Anterior cingulate cortex (tissue), 58 donors: ENCODE measurements around the gene SLC36A2.
"Not testable (repeated sequence)": the region's sequence is repeated elsewhere in the genome, so short reads cannot be mapped to it uniquely, and the experiment has no call there.

ENCODE experiments used
- DNase-seq, 58 donors: peaks; one replicate each; lab custom pipeline; 2025; lab: John Stamatoyannopoulos, UW

The SLC36A2 gene

DNA sequence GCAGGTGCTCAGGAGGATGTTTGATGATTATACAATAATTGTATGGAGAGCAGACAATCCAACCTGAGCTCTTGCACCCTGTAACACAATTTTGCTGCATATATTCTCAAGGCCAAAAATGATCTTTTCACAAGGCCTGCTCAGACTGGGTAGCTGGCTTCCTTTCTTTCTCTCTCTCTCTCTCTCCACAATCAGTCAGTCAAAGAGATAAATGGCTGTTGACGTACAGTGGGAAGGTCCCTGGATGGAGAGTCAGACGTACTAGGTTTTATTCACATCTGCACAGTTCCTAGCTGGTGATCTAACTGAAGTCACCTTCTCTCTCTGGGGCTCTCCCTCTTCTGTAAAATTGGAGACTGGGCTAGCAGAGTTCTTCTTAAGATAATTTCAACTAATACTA lies 19.8 kb downstream of the SLC36A2 start:
- no peak for DNase-seq

DNA sequence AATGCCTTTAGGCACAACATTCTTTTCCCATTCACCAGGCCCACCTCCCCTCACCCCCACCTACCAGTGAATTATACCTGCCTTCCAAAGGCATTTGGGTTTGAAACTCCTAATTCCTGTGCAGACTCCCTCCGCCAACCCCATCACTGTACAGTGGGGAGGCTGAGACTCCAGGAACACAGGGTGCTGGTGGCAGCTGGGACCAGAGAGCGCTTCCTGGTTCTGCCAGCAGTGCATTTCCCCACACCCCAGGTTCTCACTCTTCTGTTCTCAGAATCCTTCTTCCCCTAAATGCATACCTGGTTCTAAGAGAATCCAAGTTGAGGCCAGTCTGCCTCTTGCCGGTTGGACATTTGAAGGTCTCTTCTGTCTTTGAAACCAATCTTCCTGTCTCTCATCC lies 21.1 kb downstream of the SLC36A2 start:
- DNase-seq: no peak

DNA sequence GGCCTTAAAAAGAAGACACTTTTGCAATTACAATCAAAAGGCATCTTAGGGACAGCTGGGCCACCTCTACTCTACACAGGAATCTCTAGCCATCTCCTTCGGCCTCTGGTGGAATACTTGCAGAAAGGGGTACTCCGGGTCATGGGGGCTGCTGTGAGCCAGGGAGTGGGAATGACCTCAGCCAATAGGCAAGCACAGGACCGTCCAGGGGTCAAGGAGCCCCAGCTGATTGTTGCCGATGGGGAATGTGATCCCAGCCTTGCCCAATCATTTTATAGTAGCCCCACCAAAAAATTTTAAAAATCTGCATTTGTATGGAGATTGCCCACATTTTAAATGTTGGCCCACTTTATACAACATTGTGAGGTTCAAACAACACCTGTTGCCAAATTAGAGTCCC lies 26.9 kb downstream of the SLC36A2 start:
- no peak for DNase-seq

DNA sequence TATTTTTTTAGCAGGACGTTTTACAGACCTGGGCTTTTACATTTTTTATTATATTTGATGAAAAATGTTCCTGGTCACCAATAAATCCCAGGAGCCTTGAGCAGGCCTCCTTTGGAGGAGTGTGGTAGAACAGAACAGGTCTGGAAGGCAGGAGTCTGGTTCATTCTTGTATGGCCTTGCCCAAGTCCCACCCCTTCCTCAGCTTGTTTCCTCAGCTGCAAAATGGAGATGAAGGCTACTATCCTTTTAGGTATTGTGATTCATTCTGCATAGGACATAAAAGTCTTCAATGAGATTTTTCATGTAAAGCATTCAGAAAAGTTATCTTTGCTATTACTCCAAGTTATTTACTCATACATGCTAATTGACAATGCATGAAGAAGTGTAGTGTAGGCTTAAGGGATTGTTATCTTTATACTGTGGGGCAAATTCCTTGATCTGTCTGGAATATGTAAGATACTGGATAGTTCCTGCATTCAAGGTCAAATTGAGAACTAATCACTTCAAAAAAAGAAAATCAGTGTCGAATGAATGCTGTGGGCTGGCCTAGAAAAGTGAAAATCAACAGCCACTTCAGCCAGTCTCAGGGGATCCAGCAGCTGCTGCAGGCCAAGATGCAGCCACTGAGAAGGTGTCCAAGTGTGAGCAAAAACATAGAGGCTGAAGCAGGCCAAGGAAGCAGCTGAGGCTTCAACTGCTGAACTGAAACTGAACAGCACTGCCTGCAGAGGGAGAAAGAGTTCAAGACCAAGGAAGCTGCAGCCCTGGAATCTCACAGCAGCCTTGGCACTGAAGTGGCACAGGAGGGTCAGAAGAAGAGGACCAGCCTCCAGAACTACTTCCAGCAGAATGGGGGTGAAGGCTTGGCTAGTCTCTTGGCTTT lies 28.3 kb downstream of the SLC36A2 start:
- DNase-seq: peak in 11 of 58 donors; percentile 2 to 23 (median 5)

DNA sequence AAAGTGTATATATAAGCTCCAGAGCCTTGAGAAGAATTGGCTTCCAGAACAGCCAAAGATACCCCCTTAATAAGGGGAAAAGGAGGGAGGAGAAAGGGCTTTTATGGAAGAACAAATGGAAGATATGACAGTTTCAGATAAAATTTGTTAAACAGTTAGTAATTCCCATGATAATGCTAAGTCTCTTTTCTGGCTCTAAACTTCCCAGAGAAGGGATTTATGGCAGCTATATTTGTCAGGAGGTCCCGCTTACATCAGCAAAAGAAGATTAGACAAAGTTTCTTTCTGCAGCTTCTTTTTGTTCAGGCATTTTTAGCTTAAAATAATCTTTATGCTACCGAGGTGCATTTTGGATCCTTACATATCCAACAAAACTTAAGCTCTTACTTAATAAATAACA lies 29.5 kb downstream of the SLC36A2 start:
- DNase-seq: no peak

DNA sequence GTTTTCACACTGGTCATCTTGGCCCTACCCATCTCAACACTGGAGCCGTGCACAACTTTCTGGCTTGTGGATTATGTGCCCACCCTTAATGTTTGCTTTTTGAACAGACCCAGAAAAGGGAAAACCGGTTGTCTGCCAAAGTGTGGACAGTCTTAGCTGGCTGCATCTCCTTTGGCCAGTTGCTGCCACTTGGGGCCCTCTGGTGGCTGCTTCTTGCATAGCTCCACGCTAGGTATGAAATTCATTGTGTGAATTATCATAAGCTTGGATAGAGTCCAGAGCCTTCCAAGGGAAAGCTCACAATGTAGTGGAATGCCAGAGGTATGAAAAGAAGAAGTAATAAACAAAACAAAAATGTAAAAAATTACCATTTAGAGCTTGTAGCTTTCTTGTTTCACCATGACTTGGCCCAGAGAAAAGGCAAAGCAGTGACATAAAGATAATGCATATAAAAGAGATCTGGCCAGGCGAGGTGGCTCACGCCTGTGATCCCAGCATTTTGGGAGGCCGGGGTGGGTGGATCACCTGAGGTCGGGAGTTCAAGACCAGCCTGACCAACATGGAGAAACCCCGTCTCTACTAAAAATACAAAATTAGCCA lies 31.3 kb downstream of the SLC36A2 start:
- peak in 23 of 58 donors; percentile 4 to 66 (median 21) for DNase-seq

DNA sequence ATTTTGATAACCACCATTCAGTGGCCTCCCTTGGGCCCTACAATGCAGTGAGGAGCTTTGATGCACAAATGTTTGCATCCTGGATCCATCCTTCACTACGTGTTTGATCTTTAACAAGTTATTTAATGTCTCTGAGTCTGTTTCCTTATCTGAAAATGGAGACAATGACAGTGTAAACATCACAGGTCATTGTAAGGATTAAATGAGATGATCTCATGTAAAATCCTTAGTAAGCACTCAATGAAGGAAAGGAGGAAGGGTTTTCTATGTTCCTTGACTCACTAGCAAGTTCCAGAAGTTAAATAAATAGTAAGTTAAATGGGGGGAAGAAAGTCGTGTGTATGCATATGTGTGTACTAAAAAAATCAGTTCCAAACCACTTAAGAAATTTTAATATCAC lies 34.0 kb downstream of the SLC36A2 start:
- no peak for DNase-seq

DNA sequence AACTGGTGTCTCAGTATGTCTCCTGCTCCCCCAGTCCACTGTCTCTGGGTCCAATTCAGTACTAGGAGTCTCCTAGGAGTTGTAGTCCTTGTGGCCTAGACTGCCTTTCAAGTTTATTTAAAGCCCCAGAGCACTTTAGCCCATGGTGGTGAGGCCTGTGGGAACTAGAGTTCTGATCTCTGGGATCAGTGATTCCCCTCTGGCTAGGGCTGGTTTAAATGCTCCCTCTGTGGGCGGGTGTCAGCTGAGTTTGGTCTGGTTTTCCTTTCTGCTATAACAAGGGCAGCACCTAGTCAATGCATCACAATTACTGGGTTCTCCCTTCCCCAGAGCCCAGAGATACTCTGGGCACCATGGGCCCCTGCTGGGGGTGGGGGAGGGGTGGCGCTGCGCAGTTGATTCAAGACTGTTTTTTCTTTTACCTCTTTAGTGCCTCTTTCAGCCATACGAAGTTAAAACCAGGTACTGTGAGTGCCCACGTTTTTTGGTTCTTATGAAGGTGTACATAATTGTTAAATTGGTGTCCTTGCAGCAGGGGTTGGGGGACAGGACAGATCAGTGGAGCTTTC lies 34.5 kb downstream of the SLC36A2 start:
- no peak for DNase-seq

DNA sequence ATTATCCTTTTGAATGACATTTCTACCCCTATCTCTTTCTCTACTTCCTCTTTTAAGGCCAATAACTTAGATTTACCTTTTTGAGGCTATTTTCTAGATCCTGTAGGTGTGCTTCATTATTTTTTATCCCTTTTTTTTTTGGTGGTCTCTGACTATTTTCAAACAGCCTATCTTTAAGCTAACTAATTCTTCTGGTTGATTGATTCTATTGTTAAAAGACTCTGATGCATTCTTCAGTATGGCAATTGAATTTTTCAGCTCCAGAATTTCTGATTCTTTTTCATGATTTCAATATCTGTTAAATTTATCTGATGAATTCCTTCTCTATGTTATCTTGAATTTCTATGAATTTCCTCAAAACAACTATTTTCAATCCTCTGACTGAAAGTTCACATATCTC lies 36.4 kb downstream of the SLC36A2 start:
- DNase-seq: no peak

DNA sequence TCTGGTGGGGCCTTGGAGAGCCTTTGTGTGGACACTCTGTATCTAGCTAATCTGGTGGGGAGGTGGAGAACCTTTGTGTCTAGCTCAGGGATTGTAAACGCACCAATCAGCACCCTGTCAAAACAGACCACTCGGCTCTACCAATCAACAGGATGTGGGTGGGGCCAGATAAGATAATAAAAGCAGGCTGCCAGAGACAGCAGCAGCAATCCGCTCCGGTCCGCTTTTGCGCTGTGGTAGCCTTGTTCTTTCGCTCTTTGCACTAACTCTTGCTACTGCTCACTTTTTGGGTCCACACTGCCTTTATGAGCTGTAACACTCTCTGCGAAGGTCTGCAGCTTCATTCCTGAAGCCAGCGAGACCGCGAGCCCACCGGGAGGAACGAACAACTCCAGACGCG lies 37.5 kb downstream of the SLC36A2 start:
- DNase-seq: not testable (repeated sequence)

DNA sequence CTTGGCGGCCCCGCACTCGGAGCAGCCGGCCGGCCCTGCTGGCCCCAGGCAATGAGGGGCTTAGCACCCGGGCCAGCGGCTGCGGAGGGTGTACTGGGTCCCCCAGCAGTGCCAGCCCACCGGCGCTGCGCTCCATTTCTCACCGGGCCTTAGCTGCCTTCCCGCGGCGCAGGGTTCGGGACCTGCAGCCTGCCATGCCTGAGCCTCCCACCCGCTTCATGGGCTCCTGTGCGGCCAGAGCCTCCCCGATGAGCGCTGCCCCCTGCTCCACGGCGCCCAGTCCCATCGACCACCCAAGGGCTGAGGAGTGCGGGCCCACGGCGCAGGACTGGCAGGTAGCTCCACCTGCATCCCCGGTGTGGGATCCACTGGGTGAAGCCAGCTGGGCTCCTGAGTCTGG lies 38.1 kb downstream of the SLC36A2 start:
- not testable (repeated sequence) for DNase-seq

DNA sequence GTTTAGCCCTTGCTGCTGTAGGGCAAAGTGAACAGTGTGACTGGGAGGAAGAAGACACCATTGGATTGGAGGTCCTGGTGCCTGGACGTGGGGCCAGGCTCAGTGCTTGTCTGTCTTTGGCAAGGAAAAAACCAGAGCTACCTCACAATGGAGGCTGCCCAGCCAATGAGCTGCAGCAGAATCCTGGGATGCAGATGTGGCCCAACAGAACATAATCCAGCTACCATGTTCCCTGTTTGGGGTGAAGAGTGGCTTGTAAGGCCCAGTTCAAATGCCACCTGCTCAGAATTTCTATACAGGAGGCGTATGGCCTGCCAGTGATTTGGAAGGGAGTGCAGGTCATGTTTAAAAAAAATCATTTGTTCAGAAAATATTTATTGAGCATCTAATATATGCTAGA lies 43.7 kb downstream of the SLC36A2 start, which contains the start of gene SLC36A3:
SLC36A3 (minus strand) TSS at position 101 of the 400 bp plus-strand sequence. CDS start 412 bp downstream, outside the sequence.
- DNase-seq: no peak

DNA sequence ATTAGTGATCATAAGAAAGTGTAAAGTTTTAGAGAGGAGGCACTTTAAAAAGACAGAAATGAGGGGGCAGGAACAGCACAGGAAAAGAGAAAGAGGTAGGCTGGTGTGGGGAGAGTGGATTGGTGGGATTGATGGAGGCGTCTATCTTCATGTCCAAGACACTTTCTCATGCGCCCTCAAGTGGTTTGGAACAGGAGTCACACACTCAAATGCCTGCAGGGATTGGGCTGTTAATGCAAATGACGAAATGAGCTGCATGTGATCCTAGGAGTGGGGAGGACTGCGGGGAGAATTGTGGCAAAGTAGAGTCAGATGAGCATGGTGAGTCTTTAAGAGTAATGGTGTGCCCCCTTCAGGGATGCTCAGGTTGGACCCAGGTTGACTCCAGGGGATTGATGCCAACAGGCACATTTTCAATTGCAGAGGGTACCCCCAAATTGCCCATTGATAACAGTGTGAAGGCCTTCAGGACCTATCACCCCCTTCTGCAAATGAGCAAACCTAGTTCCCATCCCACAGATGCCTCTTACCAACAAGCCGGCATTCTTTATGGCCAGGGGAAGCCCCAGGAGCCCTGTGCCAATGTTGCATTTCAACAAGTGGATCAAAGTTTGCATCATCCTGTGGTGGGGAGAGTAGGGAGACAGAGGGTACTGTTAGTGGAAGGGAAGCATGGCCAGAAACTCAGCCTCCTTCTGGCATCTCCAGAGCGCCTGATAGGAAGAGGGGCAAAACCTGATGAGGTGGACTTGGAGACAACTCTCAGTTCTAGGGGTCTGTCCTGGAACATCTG lies 49.1 kb downstream of the SLC36A2 start:
- no peak for DNase-seq

DNA sequence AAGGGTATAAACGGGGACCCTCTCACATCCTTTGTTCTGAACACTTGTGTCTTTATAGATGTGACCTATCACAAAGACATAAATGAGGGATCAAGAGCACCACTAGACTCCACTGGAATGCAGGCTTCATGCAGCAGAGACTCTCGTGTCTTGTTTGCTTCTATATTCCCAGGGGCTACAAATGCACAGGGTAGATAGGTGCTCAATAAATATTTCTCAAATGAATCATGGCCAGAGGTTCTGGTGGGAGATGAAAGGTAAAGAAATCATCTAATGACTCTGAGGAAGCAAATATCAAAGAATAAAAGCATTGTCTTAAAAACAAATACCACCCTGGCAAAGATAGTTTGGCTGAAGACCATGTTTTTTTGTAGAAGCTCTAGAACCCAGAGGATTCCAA lies 50.4 kb downstream of the SLC36A2 start:
- no peak for DNase-seq

DNA sequence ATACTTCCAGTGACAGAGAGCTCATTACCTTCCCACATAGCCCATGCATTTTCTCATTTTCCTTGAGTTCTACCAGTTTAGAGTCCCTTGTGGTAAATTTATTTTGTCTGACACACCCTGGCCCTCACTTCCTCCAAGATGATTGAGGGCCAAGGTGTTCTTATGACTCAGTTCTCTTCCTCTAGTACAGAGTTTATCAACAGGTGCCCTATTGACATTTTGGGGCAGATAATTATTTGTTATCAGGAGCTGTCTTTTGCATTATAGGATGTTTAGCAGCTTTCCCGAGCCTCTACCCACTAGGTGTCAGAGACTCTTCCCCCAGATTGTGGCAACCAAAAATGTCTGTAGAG lies 50.9 kb downstream of the SLC36A2 start:
- no peak for DNase-seq

DNA sequence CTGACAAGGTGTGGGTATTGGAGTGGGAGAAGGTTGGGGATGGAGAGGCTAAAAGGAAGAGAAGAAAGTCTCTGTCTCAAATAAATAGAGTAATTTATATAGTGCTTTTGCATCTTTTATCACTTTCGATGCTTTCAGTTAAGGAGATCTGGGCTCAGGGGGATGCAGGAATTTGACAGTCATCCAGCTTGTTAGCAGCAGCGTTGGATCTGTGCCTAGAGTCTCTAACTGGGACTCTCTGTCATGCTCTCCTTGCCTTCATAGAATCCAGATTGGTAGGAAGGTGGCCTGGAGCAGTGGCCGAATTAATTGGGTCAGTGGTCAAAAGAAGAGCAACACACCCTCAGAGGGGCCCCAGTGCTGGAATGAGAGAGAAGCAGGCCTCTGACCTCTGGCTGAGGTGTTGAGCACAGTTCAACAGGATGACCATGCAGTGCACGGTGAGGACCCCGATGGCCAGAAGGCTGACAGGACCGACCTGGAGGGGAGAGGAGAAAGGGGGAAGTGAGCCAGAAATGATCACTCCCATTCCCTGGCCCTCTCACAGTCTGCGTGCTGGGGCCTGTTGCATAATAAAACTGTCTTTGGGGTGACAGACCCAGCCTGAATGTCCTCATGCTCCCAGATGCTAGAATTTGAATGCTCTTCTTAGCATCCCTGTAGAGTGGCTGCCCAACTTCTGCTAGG lies 51.4 kb downstream of the SLC36A2 start:
- DNase-seq: no peak

DNA sequence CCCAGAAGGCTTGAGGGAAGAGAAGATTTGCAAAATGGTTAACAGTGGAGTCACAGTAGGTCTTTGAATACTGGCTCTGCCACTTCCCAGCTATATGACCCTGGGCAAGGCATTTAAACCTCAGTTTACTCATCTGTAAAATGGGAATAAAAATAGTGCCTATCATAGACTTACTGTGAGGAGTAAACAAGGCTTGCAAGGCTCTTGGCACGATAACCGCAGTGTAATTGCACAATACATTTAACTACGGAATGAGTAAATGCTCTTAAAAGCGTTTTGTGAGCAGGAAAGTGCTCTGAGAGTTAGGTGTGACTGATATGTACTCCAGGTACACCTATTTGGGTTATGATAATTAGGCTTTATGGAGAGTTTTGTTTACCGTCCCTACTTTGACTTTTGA lies 52.2 kb downstream of the SLC36A2 start:
- DNase-seq: no peak

DNA sequence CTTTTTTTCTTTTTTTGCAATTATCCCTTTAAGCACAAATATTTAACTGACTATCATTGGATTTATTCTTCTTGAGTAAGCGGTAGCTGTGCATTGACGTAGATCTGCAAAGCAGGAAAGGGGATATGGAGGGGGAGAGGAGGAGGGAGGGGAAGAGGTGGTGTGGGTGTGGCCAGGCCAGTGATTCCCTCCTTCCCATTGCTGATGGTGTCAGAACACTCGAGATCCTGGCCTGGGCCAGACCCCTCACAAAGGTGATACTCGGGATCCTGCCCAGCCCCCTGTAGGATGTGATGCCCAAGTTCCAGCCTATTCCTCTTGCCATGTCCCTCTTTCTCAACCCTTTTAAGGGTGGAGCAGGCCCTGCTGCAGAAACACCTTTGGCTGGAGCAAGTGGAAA lies 53.7 kb downstream of the SLC36A2 start:
- DNase-seq: no peak

DNA sequence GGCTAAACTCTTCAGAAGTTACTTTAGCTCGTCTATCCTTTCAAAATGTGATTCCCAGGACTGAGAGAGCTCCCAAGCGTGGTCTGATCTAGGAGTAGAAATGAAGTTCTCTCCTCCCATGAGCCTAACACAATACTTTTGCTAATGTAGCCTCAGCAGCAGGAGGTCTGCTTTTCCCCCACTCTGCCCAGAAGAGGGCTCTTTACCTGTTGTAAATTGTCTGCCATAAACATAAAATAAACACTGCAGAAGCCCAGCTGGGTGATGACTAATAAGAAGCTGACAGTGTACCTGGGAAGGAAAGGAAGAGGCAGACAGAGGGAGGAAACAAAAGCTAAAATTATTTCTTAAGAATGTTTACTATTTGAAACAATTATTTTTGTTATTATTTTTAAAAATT lies 59.2 kb downstream of the SLC36A2 start:
- no peak for DNase-seq

DNA sequence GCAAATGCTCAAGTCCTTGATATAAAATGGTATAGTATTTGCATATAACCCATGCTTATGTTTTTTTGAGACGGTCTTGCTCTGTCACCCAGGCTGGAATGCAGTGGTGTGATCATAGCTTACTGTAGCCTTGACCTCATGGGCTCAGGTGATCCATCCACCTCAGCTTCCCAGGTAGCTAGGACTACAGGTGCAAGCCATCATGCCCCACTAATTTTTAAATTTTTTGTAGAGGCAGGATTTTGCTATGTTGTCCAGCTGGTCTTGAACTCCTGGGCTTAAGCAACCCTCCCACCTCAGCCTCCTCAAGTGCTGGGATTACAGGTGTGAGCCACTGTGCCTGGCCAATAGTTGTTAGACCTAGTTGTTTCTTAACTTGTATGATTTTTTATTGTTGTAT lies 61.1 kb downstream of the SLC36A2 start:
- DNase-seq: no peak
